HG03439 (cell line): ENCODE data around the gene MYH3.
"Not testable (repeated sequence)": the region's sequence is repeated elsewhere in the genome, so short reads cannot be mapped to it uniquely, and the experiment has no call there.

Source experiments
- ATAC-seq: cut with Tn5 transposase; IDR thresholded peaks from one replicate; pipeline ENCODE4 v1.9.1; 2021; ENCODE audit warnings: mild to moderate bottlenecking, moderate library complexity; ENCODE audit not compliant: unreplicated experiment

The MYH3 gene

DNA sequence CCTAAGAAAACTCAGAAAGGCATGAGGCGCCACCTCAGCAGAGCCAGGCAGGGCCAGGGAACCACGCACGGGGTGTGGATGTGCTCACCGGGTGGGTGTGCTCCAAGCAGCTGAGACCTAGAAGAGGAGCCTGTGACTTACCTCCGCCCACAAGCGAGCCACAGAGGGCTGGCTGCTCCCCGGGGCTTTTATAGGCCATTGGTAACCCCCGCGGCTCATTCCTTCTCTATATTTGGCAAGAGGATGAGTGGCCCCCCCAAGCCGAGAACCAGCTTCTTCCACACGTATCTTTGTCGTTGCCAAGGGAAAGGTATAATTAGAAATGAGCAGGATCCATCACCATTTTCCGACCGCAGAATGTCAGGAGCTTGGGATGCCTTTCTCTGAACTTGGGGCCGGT is at the start of gene MYH3:
Gene MYH3 (minus strand): TSS at position 162 of the 400 bp plus-strand sequence. CDS start 2,245 bp downstream, outside the sequence.
- no peak for ATAC-seq

GRCh38 chr17:10705727-10706126 is 48.6 kb upstream of the MYH3 start:
- ATAC-seq: no peak

DNA sequence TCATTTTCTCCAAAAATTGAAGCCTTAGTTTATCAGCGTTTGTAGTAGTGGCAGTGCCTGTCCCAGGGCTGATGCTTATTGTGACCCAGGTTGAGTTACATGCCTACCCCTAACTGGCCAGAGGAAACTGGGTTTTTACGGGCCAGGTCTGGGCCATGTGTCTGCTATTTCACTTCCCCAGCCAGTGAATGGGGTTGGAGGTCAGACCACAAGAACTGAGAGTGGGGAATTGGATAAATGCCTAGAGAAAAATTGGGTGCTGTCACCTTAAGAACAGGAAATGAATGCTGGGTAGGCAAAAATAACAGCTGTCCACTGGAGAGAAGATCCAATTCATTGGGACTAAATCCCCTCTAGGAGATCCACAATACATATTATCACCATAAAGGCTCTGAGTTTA is 45.5 kb upstream of the MYH3 start:
- no peak for ATAC-seq

- ATAC-seq: no peak
These were observed 42.7 kb upstream of the MYH3 start for GRCh38 chr17:10699856-10700255.

DNA sequence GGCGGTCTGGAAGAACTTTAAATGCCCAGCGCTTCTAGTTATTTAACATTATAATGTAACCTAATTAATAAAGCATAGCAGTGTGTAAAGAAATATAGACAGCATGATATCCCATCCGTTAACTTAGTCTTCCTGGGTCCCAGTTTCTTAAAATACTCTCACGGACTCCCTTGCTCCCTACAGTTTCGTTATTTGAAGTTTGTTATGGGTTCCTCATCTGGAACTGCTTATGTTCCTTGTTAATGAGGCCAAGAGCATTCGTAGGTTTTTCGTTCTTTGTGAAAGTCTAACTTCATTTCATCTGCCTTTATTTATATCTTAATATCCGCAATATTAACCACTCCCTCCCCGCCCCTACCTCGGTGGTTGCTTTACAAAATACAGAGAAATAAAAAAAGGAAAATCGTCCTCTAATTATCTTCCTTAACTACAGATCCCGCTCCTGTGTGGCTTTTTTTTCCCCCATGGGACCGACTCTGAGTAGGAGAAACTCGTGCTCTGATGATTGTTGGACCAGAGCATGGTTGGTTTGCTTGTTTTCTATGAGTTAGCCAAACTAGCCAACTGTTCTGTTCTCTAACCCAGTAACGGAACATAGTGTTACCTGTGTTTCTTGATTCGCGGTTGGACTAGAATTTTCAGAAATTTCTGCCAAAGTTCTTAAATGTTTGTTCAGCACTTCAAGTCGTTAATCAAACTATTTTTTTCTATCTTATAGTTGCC is 41.1 kb upstream of the MYH3 start:
- no peak for ATAC-seq

DNA sequence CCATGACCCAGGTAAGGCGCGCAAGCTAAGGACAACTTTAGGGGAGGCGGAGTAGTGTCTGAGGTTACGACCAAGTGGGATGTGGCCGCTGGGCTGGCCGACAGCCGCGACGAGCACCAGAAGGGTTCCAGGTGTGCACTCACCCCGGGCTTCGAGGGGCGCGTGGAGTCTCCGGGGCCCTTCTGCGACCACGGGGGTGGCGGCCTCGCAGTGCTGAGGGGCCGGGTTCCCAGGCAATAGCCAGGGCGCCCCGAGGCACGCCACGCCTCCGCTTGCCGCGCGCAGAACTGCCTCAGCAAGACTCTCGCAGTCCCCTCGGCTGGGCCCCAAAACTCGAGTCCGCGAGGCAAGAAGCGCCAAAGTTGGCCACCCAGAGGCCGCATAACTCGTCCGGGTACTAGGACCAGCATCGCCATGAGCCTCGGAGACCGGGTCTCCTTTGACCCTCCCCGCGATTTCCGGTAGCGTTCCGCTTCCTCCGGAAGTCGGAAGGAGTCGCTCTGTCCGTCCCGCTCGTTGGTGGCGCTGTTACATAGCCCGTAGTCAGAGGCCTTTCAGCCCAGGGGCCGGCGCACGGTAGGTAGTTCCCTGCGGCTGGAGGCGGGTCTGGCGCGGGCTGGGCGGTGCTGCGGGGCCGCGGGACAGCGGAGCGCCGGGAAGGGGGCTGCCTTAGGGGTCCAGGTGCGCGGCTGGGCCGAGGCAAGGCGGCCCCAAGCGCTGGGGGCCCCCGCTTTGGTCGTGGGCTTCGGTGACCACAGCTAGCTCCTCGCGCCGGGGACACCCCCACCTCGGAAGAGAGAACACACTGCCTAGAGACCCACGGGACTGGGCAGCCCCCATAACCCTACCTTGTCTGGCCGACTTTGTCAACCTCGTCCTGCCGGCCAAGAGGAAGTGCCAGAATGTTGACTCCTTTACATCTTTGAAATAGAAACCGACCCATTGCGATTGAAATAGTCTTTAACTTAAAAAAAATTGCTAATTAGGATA is 40.3 kb upstream of the MYH3 start, which contains the start of the genes ADPRM and SCO1:
Gene ADPRM (plus strand): TSS at position 503 of the 990 bp plus-strand sequence. CDS start 7,333 bp downstream, outside the sequence.
Gene SCO1 (minus strand): TSS at position 442 of the 990 bp plus-strand sequence. CDS start 26 bp downstream, at position 416.
- peak; percentile 96 for ATAC-seq

GRCh38 chr17:10695875-10696407 is 38.8 kb upstream of the MYH3 start:
- ATAC-seq: not testable (repeated sequence)

DNA sequence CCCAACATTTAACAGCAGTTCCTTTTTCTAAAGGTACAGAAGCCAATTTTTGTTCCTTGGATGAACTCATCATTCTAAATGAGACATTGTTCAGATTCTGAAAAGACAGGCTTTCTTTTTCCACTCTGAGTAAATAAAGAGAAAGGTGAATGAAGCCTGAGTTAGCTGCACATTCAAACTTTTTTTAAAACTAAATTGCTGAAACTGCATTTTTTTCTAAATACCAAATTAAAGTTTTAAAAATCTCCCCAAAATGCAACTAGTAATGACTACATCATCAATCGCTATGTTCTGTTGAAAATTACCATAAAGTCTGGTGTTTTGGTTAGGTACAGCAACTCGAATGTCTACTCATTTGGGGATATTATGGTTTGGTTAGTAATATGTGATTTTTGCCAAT is 30.4 kb upstream of the MYH3 start:
- ATAC-seq: no peak

DNA sequence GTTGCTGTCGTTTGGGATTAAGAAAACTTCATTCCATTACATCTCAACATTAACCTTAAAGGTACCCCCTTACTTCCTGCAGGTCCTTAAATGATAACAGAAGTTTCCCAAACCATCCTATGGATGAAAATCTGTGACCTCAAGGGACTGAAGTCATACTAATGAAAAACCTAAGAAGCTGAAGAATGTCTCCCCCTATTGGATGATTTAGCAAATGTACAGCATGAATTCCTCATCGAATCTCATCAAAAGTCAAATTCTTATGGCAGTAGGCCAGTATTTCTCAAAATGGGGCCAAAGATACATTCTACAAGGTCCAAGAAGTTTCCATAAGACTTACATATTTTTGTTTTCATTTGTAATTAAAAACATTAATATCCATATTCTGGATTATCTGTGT is 26.7 kb upstream of the MYH3 start:
- ATAC-seq: no peak

DNA sequence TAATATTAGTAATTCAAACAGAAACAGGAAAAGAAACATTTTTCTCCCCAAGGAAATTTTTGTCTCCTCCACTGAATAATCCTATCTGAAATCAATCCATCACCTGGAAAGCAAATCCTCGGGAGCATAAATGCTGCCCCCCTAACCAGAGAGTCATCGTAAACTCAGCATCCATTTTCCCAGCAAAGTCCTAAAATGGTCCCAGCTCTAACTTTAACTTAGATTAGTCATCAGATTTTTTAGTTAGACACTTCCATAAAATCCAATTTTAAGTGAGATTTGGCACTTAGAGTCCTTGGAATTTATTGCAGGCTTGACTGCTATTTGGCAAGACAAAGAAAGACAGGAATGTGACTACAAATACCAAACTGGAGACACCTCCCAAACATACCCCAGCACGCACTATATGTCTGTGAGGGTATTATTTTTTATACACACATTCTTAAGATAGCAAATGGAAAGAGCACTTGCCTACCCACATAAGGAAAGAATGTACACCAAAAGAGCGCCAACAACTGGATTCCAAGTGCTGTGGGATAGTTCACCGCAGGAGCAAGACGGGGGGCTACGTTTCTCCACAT is 24.8 kb upstream of the MYH3 start:
- no peak for ATAC-seq

GRCh38 chr17:10674704-10675103 is 17.6 kb upstream of the MYH3 start:
- ATAC-seq: no peak

DNA sequence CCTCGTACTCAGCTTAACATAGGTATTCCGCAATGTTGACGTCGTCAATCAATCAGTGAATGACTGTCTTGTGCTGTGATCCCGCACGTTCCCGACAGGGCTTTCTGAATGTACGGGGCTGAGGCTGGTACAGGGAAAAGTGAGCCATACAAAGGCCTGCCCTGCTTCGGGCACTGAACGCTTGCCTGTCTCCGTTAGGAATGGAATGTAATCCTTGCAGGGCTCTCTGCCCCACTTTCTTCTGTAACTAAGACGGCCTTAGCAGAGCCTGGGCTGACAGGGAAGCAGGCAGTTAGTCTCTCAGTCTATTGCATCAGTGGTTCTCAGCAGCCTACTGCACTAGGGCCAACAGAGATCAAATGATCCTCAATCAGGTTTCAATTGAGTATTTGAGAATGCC is 16.2 kb upstream of the MYH3 start:
- ATAC-seq: no peak

GRCh38 chr17:10668775-10669174 is 11.7 kb upstream of the MYH3 start:
- no peak for ATAC-seq

DNA sequence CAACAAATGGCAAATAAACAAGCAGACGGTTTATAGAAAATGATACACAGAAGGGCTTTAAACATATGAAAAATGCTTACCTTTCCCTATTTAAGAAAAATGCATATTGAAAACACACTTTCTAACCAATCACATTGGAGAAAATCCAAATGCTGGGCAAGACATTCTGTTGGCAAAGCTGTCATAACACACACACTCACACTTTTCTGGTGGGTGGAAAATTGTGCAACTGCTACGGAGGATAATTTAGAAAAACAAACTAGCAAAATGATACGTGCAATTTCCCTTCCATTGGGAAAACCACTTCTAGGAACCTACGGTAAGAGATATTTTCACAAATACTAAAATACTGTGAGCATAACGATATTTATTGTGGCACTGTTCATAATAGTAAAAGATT is 9.8 kb upstream of the MYH3 start:
- ATAC-seq: no peak

DNA sequence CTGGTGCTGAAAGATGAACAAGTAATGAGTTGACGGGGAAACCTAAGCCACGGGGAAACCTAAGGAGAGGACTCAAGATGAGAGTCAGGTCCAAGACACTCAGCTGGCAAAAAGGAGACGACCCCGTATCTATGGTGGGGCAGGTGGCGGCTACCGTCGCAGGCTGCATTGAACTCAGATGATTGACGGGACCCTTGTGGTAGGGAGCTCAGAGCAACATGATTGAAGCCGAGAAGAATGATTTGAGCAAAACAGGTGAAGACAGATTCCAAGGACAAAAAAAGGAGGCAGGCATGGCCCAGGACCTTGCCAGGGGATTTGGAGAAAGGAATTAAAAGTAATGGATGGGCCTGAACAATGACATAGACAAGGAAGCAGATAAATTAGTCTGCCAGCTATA is 7.5 kb upstream of the MYH3 start:
- ATAC-seq: no peak

DNA sequence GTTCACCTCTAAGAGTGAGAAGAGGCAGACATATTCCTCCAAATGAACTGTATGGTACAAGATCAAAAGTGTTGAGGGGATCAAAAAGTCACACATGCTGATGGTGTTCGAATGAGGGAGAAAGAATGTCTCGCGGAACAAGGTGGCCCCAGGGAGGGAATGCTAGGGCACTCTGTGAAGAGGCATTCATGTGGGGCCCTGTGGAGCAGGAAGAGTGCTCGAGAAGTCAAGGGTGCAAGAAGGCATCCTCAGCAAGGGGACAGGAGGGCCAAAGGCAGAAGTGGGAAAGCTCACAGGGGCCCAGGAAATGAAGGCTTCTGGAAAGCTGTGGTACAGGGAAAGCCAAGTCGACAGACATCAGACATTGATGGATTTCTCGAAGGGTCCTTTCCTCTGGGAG is 6.1 kb upstream of the MYH3 start:
- ATAC-seq: no peak

DNA sequence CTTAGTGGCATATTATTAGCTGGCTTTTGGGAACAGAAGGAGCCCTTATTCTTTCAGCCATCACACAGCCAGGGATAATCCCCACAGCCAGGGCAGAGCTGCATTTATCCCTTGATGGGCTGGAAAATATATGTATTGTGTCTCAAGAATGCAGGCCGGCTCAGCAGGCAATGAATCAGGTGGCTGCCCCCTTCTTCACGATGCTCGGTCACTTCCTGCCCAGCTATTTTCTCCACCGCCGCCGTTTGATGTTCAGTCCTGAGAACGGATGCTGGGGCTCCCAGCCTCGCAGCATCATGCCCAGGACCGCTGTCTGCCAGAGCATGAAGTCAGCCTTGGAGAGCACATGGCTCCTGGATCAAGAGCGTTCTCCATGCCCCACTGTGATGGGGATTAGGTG is 4.3 kb upstream of the MYH3 start:
- no peak for ATAC-seq

GRCh38 chr17:10657879-10658278 is 770 bp upstream of the MYH3 start:
- ATAC-seq: no peak

DNA sequence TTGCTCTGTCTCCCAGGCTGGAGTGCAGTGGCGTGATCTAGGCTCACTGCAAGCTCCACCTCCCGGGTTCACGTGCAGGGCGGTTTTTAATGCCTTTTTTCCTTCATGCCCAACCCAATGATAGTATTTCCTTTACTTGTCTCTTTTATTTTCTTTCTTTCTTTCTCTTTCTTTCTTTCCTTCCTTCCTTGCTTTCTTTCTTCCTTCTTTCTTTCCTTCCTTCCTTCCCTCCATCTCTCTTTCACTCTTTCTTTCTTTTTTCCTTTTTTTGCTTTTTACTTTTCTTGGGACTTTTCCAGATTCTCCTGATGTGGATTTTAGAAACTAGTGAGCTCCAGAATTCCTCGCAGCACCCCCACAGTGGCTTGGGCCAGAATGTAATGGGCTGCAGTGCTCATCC is 3.1 kb downstream of the MYH3 start:
- no peak for ATAC-seq

- no peak for ATAC-seq
These were observed 4.0 kb downstream of the MYH3 start for GRCh38 chr17:10652984-10653659.

DNA sequence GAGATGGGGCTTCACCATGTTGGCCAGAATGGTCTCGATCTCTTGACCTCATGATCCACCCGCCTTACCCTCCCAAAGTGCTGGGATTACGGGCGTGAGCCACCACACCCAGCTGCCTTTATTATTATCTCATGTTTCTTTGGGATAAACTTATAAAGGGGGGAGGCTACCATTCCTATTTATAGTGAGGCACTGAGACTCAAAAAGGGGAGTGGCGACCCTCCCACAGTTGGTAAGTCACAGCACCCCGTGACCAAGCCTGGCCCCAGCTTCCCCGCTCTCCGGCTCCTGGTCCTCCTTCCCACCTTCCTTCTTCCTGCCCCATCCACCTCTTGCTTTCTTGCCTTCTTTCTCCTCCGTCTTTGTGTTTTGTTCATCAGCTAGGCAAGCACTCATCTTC is 5.2 kb downstream of the MYH3 start:
- ATAC-seq: no peak
